ENCODE results near the gene COX7A2L. TPM values are rescaled to one million over a fixed set of nuclear protein-coding genes. Genes with fewer than 3 reads are reported as not detected.
"Not testable (repeated sequence)": the region's sequence is repeated elsewhere in the genome, so short reads cannot be mapped to it uniquely, and the experiment has no call there.

The COX7A2L gene
- total RNA-seq, 1 donor from 2014 or later = 445 TPM

- Histone ChIP-seq H3K4me3 (ENCODE audit: low read depth, low read length) (no peak overlapping the region), H3K36me3 (ENCODE audit: control insufficient read depth, insufficient read depth, low read length) (no peaks in the 10 kb centered on the region), H3K27me3 (ENCODE audit: control insufficient read depth, insufficient read depth, low read length) (no peaks in the 10 kb centered on the region)
- FAIRE-seq (peak; percentile 87), DNase-seq (ENCODE audit: low read depth) (no peak)
- no peak for TF ChIP-seq CTCF (IDR thresholded peaks at IDR 0.05; ENCODE audit: insufficient read depth, low read length, severe bottlenecking)
Observed at GRCh38 chr2:42382144-42382543, 21.1 kb upstream of the COX7A2L start.

- DNase-seq (ENCODE audit: low read depth); H3K27me3 ChIP-seq (ENCODE audit: control insufficient read depth, insufficient read depth, low read length); H3K4me3 ChIP-seq (ENCODE audit: low read depth, low read length); FAIRE-seq; H3K36me3 ChIP-seq (ENCODE audit: control insufficient read depth, insufficient read depth, low read length): not testable (repeated sequence)
Observed at GRCh38 chr2:42380026-42380425, 19.0 kb upstream of the COX7A2L start.

GRCh38 chr2:42378415-42378814 is 17.4 kb upstream of the COX7A2L start:
- DNase-seq (ENCODE audit: low read depth) (no peak), FAIRE-seq (no peak)
- TF ChIP-seq CTCF (IDR thresholded peaks at IDR 0.05; ENCODE audit: insufficient read depth, low read length, severe bottlenecking) = no peak
- no peak overlapping the region for H3K4me3 ChIP-seq (ENCODE audit: low read depth, low read length)
- no peaks in the 10 kb centered on the region for H3K27me3 ChIP-seq (ENCODE audit: control insufficient read depth, insufficient read depth, low read length)
- no peaks in the 10 kb centered on the region for H3K36me3 ChIP-seq (ENCODE audit: control insufficient read depth, insufficient read depth, low read length)

- H3K36me3 ChIP-seq (ENCODE audit: control insufficient read depth, insufficient read depth, low read length) = no peaks in the 10 kb centered on the region
- FAIRE-seq = no peak
- H3K27me3 ChIP-seq (ENCODE audit: control insufficient read depth, insufficient read depth, low read length) = no peaks in the 10 kb centered on the region
- TF ChIP-seq CTCF (IDR thresholded peaks at IDR 0.05; ENCODE audit: insufficient read depth, low read length, severe bottlenecking) = no peak
- H3K4me3 ChIP-seq (ENCODE audit: low read depth, low read length) = no peak overlapping the region
- DNase-seq (ENCODE audit: low read depth) = no peak
Observed at GRCh38 chr2:42376758-42377157, 15.7 kb upstream of the COX7A2L start.

- no peak for FAIRE-seq
- TF ChIP-seq CTCF (IDR thresholded peaks at IDR 0.05; ENCODE audit: insufficient read depth, low read length, severe bottlenecking) = no peak
- DNase-seq (ENCODE audit: low read depth) = no peak
- Histone ChIP-seq H3K36me3 (ENCODE audit: control insufficient read depth, insufficient read depth, low read length) (no peaks in the 10 kb centered on the region), H3K27me3 (ENCODE audit: control insufficient read depth, insufficient read depth, low read length) (no peaks in the 10 kb centered on the region), H3K4me3 (ENCODE audit: low read depth, low read length) (no peak overlapping the region)
Observed at GRCh38 chr2:42372474-42373200, 11.6 kb upstream of the COX7A2L start.

- peak; percentile 95 for DNase-seq (ENCODE audit: low read depth)
- Histone ChIP-seq H3K4me3 (ENCODE audit: low read depth, low read length) (no peak overlapping the region), H3K27me3 (ENCODE audit: control insufficient read depth, insufficient read depth, low read length) (no peaks in the 10 kb centered on the region), H3K36me3 (ENCODE audit: control insufficient read depth, insufficient read depth, low read length) (no peaks in the 10 kb centered on the region)
- FAIRE-seq = peak; percentile 89
- no peak for TF ChIP-seq CTCF (IDR thresholded peaks at IDR 0.05; ENCODE audit: insufficient read depth, low read length, severe bottlenecking)
Observed at GRCh38 chr2:42371611-42372473, 10.8 kb upstream of the COX7A2L start.

All from bronchial epithelial cell (primary cell).